Central memory CD4-positive, alpha-beta T cell (primary cell): ENCODE measurements around the gene BCAR3.
"Not testable (repeated sequence)": the region's sequence is repeated elsewhere in the genome, so short reads cannot be mapped to it uniquely, and the experiment has no call there.

Experiments used
- DNase-seq: peaks from one replicate; pipeline ENCODE4 v3.0.0; 2022

The BCAR3 gene

DNA sequence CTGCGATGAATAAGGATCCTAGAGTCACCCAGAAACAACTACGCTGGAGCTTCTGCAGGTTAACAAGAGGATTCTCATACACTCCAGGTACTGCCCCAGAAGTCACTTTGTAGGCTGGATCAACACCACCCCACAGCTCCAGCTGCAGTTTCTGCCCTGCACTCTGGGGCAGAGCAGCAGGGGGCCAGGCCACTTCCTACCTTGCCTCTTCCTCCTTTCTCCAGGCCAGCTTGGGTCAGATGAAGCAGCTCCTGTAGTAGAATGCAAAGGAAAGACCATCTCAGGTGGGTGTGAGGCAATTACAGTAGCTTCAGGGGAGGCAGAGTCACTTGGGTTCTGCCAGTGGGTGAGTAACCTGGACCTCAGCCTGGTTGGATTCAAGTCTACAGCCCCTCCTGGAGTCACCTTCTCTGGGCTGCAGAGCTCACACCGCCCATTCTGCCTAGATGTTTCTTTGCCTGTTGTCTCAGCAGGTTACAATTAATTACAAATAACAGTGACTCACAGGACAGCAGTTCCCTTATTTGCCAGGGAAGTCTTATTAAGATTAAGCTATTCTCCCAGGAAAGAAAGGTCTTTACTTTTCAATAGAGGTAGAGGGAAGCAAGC is 24.4 kb upstream of the BCAR3 start:
- no peak for DNase-seq

DNA sequence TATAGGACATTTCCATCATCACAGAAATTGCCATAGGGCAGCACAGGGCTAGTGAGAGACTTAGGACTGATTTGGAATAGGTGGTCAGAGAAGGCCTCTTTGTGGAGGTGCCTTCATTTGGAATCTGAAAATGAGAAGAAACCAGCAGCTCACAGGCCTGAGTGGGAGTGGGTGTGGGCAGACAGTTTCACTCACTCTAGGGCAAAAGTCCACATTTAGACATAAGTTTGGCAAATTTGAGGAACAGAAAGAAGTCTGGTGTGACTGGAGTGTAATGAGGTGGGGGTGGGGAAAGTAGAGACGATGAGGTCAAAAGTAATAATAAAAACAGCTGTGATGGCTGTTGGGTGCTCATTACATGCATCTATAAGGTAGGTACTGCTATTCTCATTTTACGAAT is 22.4 kb upstream of the BCAR3 start:
- DNase-seq = no peak

DNA sequence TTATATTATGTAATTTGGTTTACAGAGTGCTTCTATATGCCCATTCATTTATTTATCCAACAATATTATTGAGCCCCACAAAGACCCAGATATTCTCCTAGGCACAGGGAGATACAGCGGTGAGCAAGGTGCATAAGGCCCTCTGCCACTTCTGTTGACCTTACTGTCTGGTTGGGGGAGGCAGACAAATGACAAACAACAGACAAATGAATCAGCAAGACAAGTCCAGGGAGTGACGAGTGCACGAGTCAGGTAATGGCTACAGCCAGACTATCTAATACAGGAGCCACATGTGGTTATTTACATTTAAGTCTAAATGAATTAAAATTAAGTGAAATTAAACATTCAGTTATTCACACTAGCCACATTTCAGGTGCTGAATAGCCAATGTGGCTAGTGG is 22.0 kb upstream of the BCAR3 start:
- DNase-seq = no peak

DNA sequence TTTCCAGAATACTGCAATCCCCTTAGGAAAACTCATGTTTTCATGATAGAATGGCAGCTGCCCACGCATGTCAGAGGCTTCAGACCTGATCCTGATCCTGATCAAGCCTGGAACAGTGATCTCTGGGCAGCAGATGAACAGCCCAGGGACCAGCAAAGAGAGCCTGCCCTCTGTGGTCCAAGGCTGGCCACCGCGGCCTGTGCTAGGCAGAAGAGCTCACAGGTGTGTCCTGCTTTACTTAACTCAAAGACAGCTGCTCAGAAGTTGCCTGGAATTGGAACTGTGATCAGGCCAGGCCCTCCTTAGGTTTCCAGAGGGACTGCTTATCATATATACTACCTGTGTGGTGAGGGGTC is 21.2 kb upstream of the BCAR3 start:
- no peak for DNase-seq

DNA sequence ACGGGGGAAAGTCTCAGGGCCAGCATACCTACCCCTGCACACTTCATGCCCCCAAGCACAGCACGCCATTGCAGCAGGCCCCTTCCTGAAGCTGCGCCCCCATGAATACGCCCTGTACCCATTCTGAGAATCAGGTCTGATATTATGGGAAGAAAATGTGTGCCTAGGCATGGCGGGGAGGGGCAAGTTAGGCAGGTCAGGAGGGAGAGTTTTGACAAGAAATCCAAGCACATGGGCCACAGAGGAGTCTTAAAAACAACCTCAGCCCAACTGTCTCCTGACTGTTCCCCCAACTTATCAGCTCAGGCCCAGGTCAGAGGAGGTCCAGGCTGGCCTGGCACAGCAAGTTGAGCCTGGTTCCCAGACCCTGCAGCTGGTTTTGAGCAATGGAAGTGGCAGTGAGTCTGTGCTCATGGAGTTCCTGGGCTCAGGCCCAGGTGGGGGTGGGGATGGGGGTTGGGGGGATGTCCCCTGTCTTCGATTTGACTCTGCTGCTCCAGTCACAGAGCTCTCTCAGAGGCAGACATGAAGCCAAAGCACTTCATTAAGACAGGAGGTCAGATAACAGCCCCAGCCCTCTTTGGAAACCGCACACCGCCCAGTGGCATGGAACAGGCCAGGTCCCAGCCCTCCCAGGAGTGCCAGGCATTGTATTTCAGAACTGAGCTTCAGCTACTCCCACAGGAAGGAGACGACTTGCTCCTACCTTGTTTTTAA is 20.6 kb upstream of the BCAR3 start:
- DNase-seq = no peak

DNA sequence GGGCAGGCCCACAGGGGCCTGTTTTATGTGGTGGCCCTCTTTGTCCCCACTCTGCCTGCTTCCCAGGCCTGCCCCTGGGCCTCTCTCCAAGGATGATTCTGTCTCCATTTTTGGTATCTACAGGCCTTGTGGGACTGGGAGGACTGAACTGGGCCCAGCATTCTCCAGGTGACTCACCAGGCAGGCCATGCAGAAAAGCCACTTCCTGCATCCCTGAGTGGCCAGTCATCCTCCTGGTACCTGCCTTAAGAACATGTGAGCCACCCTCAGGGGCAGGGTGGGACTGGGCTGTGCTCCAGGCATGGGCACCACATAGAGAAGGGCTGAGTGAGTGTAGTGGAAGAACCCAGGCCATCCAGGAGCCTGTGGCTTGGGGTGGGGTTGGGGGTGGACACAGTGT is 20.0 kb upstream of the BCAR3 start:
- no peak for DNase-seq

DNA sequence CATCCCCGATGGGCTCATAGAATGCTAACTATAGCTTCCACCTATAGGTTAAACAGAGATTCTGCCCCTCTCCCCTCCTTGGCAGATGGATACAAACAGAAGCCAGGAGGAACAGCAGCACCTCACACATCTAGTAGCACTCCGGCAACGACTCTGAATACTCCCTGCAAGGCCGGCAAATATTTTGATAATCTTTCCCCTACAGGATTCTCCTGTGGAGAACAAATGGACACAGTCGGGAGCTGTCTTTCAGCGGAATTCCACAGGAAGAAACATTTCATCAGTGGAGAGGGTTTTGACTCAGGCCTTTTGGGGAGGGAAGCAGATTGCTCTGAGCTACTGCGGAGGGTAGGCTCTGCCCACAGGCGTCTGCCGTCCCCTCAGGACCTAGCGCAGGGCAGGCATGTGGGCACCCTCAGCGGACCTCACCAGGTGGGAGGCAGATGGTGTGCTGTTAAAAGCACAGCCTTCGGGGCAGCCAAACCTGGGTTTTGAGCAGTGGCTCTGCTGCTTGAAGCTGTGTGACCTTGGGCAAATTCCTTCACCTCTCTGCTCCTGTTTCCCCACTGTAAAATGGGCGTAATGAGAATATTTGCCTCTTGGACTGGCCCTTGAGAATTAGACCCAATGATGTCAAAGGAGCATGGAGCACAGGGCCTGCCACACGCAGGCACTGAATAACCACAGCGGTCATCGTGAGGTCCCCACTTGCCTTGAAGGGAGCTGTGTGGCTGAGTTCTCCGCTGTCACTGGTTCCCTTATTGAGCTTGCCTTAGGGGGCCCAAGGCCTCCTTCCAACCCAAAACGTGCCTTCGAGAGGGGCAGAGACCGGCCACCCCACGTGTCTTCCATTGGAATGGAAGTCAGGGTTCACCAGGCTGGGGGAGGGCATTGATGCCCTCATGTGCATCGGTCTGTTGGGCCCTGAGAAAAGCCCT is 19.2 kb upstream of the BCAR3 start:
- no peak for DNase-seq

DNA sequence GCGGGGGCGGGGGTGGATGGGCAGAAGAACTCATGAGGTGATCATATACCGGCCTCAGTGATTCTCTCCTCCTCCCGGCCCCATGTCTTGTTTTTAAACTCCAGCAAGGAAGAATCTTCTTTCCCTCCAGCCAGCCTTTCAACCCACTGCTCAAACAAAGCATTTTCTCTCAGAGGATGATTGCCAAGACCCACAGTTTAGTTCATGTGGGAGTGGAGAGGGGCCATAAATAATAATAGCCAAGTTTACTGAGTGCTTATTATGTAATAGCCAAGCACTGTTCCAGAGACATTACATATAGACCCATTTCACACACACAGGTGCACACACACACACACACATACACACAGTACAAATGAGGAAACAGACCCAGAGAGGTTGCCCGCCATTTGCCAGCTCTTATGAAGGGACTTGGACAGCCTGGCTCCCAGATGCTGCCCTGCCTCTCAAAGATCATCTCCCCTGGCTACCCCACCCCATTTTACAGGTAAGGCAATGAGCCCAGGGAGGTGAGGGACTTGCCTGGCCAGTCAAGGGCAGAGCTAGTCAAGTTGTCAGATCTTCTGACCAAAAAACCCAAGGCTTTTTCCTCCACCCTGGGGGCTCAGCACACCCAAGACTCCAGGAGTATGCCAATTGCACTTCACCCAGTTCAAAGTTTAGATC is 18.0 kb upstream of the BCAR3 start:
- no peak for DNase-seq

DNA sequence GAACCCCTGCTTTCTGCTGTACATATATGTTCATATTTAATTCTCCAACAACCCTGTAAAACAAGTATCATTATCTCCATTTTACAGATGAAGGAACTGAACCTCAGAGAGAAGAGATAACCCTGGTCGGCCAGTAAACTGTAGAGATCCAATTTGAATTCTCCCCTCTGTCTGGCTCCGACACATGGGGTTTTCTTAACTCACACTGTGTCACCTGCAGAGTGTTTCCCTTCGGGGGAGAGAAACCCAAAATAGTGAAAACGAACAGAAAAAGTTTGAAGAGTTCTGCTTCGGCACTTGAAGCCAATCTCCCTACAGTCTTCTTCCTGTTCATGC is 17.4 kb upstream of the BCAR3 start:
- no peak for DNase-seq

DNA sequence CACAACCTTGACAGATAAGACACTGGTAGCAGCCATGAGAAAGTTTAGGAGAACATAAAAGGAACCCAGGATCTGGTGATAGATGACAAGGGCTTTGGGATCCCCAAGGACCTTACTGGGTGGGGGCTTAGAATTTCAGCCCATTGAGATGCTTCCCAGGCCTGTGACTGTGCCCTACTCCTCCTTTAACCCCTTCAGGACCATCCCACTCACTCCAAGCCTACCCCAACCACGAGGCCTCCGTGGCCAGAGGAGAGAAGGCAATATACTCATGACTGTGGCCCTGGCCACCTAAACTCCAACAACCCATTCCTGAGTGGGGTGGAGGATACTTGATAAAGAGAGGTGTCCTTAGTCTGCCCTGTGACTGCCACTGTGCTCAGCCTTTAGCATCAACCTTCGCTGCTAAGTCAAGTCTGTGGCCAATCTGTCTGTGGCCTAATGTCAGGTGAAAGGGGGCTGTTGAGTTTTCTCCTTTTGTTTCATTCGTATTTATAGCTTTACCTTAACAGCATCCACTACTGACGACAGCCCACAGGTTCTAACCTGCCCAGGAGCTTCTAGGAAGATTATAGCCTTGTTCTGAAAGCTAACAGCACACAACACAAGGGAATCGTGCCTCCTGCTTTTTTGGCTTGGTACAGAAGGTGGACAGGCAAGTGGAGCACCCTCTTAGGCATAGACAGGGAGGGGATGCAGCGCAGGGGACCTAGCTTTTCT is 16.9 kb upstream of the BCAR3 start:
- no peak for DNase-seq

DNA sequence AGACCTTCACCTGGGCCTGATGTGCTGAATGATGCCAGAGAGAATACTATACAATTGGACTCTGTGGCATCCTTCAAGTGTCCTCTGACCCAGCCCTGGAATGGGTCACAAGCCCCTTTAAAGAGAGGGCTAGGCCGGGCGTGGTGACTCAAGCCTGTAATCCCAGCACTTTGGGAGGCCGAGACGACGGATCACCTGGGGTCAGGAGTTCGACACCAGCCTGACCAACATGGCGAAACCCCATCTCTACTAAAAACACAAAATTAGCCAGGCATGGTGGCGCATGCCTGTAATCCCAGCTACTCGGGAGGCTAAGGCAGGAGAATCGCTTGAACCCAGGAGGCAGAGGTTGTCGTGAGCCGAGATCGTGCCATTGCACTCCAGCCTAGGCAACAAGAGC is 15.9 kb upstream of the BCAR3 start:
- not testable (repeated sequence) for DNase-seq

DNA sequence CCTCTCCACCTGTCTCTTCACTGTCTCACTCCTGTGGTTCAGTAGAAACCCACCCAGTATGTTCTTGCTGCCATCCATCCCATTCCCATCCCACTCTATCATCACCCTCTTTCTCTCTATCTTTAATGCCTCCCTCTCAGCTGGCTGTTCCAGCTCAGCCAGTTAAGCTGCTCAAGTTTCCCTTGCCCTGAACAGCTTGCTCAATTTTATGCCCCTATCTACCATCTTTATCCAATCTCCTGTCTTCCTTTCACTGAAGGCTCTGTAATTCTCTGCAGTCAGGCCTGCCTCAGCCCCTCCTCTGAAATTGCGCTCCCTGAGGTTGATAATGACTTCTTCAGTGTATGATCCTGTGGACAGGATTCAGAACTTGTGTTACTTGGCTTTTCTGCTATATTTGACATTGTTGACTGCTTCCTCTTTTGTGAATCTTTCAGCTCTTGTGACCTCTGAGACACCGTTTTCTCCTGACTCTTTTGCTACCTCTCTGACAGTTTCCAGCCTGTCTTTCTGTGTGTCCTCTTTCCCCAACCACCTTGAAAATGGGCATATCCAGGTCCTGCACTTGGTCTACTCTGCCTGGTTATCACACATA is 13.9 kb upstream of the BCAR3 start:
- DNase-seq = no peak

DNA sequence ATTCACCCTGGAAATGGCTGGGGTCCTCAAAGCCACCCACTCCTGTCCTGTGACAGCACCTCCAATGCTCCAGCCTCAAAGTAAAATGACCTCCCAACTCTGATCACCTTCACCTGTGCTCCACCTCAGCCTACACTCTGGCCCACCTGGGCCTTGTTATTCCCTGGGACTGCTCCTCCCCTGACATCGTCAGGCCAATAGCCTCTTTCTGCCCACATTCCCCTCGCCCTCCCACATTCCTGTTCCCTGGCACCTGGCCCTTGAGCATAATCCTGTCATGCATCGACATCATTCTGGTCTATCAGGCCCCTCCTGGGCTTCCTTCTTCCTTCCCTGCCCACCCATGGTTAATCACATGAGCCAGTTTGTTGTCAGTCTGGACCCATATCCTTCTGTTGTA is 13.2 kb upstream of the BCAR3 start:
- no peak for DNase-seq

DNA sequence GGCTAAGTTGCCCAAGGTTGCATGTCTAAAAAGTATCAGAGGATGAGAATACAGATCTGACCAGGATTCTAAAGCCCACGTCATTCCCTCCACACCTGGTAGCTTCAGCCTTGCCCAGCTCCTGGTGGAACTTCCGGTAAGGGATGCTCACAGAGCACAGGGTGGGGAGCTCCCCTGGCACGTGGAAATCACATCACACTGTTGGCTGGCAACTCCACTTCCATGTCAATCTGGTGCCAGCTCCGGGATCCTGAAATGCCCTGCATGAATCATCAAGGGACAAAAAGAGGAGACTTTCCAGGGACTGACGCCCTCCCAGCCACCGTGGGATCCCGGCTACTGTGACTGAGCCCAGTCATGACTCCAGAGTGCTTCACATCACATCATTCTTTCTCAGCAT is 12.4 kb upstream of the BCAR3 start:
- DNase-seq = no peak

DNA sequence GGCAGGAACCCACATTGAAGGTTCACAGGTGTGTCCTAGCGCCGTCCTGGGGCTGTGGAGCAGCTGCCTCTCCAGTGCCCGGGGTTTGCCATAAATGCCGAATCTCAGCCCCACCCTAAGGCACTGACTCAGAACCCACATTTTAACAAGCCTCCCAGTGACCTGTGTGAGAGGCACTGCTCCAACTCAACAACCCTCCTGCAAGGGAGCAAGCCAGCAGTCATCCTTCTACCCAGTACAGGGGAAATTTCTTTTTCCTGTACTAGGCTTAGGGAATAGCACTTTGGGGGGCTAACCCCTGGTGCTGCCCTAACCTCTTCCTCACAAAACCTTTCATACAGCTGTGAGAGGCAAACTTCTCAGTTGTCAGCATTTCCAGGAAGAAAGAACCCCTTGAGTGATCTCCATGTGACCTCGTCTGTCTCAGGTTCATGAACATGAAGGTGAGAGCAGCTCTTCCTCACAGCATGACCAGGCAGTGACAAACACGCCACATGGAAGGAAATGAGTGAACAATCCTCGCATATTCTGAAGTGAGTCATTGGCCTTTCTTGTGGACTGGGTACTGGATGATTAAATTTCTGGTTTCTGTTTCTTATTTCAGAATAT is 11.4 kb upstream of the BCAR3 start:
- no peak for DNase-seq

DNA sequence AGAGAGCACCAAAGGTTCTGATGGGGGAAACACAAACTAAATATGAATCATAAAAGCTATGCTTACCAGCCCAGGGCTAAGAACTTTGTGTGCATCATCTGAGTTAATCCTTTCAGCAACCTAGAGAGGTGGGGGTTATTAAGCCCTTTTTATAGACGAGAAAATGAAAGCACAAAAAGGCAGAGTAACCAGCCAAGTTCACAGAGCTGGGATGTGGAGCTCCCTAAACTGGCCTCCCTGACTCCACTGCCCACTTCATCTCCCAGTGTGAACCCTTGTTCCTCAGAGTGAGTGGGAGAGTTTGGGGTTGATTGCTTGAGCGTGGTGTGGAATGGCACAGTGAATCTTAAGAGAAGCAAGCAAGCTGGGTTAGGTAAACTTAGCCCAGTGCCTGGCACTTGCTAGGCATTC is 10.8 kb upstream of the BCAR3 start:
- DNase-seq = no peak

DNA sequence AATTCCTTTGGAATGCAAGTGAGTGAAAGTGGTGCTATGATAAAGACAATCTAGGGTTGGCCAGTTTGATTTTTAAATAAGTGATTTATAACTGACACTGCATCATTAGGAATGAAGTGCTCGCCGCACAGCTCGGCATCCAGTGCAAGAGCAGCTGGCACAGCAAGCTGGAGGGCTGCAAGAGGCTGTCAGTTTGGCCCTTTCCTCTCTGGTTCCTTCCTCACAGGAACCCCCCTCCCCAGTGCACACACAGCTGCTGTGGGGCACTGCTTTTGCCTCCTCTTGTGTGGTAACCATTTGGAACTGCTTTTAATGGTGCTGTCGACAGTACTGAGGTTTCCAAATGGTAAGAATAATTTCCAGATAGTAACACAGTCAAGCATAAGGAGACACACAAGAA is 10.4 kb upstream of the BCAR3 start:
- no peak for DNase-seq

DNA sequence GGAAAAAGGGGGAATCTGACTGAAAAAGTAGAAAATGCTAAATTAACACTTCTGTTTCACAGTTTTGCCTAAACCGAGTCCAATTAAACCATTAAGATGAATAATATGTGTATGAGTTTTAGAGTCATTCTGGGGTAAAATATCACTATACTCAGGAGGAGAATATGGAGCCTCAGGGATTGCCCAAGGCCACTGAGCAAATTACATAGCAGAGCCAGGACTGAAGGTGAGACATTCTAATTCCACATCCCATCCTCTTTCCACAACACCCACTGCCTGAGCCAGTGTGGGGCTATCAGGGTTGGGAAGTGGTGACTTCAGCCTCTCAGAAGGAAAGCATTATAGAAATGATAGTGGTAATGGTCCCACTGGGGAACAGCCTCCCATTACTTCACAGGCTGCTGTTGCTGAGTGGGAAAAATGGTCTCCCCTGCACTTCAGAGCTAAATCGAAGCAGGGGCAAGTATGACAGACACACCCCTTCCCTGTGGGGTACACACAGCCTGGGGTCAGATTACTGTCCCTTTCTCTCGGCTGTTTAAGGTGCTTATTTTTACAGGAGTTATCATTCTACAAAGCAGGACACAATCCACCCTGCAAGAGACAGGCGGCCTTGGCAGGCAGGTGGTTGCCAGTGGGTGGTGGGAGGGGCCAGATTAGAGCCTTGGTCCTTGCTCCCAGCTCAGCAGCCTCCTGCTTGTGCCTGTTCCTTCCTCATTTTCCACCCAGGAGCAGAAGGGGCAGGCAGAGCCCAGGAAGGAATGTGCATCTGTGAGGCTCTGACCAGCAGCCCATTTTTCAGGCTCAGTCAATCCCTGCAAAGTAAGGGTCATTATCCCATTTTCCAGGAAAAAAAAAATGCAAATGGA is 9.5 kb upstream of the BCAR3 start:
- DNase-seq = no peak

DNA sequence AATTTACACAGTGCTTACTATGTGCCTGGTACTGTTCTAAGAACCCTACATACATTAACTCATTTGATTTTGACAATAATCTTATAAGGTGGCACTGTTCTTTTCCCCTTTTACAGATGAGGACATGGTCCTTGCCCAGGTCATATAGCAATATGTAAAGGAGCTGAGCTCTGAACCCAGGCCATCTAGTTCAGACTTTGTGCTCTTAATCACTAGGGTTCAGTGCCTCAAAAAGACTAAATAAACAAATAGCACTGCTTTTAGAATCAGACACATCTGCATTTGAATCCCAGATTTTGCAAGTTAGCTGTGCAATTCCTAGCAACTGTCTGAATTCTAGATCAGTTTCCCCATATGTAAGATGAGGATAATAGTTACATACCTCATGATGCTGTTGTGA is 8.7 kb upstream of the BCAR3 start:
- DNase-seq = no peak

DNA sequence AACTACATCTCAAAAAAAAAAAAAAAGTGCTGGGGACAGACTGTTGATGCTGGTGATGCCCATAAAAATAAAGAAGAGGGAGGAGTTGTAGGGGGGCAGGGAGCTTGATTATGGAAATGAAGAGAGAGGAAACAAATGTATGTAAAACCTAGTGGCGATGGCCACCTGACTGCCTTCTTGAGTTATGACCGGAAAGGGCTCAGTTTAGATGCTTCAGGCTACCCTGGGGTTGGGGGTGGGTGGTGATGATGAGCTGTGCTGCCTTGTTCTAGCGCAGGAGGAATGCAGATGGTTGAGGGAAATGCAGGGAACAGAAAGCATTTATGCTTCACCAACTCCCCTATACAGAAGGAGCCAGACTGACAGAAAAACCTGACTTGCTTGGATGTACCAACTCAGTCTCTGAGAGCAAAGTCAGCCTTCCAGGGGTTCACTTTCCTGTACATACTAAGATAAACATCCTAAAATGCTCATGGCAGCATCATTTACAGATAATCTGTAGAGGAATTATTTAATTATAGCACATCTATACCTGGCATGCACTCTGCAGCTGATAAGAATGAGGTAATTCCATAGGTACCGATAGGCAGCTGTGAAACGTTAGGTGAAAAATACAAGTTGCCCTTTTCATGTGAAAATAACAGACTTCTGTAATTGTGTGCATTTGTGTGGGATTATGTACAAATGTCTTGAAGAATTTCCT is 8.0 kb upstream of the BCAR3 start:
- no peak for DNase-seq
